Caco-2 (cell line): ENCODE measurements around the gene SAFB. TPM values are rescaled to one million over a fixed set of nuclear protein-coding genes. Genes with fewer than 3 reads are reported as not detected.

Experiments used
- BruUV-seq: library from RNA; stranded (reverse); fragments of 400-500 nt; replicated peaks from 2 replicates; lab custom pipeline; 2021; lab: Mats Ljungman, UMichigan
- CTCF ChIA-PET: fragments of 300-600 bp; sonication (Branson Sonifier 250); formaldehyde crosslinking; loops from one replicate; lab custom pipeline; 2022; ENCODE audit warnings: antibody characterized with exemption; lab: Charles Lee
- POLR2A ChIA-PET: fragments of 300-600 bp; sonication (Branson Sonifier 250); formaldehyde crosslinking; loops from one replicate; lab custom pipeline; 2022; ENCODE audit warnings: antibody characterized with exemption; lab: Charles Lee
- DNase-seq, 2 experiments: peaks; one replicate each; pipeline versions ENCODE4 v3.0.0 to v3.0.0-alpha.2; 2020 to 2022
- H3K27me3 ChIP-seq: replicated peaks from 2 replicates; pipeline ENCODE4 v1.6.0; 2011; ENCODE audit warnings: low read length; ENCODE audit not compliant: control insufficient read depth, insufficient read depth
- H3K36me3 ChIP-seq: 2 replicates; pipeline ENCODE4 v1.5.1; 2011; ENCODE audit warnings: low read length; ENCODE audit not compliant: control insufficient read depth, insufficient read depth
- H3K4me1 ChIP-seq: fragments of 250-450 bp; sonication (Bioruptor Pico); 2 replicates; pipeline ENCODE4 v1.5.1; 2020; ENCODE audit warnings: mild to moderate bottlenecking
- H3K4me3 ChIP-seq: 2 replicates; pipeline ENCODE4 v1.5.1; 2011; ENCODE audit warnings: low read depth, mild to moderate bottlenecking, control low read depth, low read length
- H3K9me3 ChIP-seq: fragments of 250-450 bp; sonication (Bioruptor Pico); 2 replicates; pipeline ENCODE4 v1.5.1; 2020; ENCODE audit warnings: mild to moderate bottlenecking, moderate library complexity
- H3K27ac Mint-ChIP-seq: one replicate; pipeline ENCODE4 v1.8.0; 2022; ENCODE audit warnings: mixed read lengths; ENCODE audit not compliant: unreplicated experiment
- H3K27me3 Mint-ChIP-seq: one replicate; pipeline ENCODE4 v1.8.0; 2022; ENCODE audit warnings: mixed read lengths; ENCODE audit not compliant: insufficient read depth, unreplicated experiment
- H3K36me3 Mint-ChIP-seq: one replicate; pipeline ENCODE4 v1.8.0; 2022; ENCODE audit warnings: mild to moderate bottlenecking, mixed read lengths; ENCODE audit not compliant: insufficient read depth, unreplicated experiment
- H3K4me1 Mint-ChIP-seq: one replicate; pipeline ENCODE4 v1.8.0; 2022; ENCODE audit warnings: low read depth, mixed read lengths; ENCODE audit not compliant: unreplicated experiment
- H3K4me3 Mint-ChIP-seq: one replicate; pipeline ENCODE4 v1.8.0; 2022; ENCODE audit warnings: mild to moderate bottlenecking, moderate library complexity, mixed read lengths; ENCODE audit not compliant: unreplicated experiment
- H3K9me3 Mint-ChIP-seq: one replicate; pipeline ENCODE4 v1.8.0; 2022; ENCODE audit warnings: mixed read lengths; ENCODE audit not compliant: unreplicated experiment
- CTCF ChIP-seq, 2 experiments: fragments of 200-600 bp in 1 of 2; IDR thresholded peaks; 1 replicate in 1 of 2; 2 replicates in 1 of 2; pipeline versions ENCODE4 v1.5.1 to v1.8.0; 2011 to 2022; ENCODE audit warnings: antibody characterized with exemption in 1 of 2, control low read depth in 1 of 2, inconsistent platforms in 1 of 2, low read depth in 1 of 2, low read length in 1 of 2, mild to moderate bottlenecking in 1 of 2, moderate library complexity in 1 of 2; ENCODE audit not compliant: insufficient read depth in 1 of 2, severe bottlenecking in 1 of 2, unreplicated experiment in 1 of 2
- intact Hi-C: fragments of 100-400 bp; cut with micrococcal nuclease; formaldehyde crosslinking; loops from one replicate; pipeline ENCODE4 v1.10.0; 2022; ENCODE audit not compliant: unreplicated experiment
- total RNA-seq: library from RNA; stranded (reverse); gene quantifications from 2 replicates; pipeline ENCODE4 v1.2.3, GENCODE V29; 2022

Gene SAFB
- total RNA-seq, 1 experiment from 2014 or later = 120 TPM

- Mint-ChIP-seq H3K4me3 (peak overlapping the region; percentile 99), H3K27me3 (no peaks in the 10 kb centered on the region), H3K4me1 (peaks cover 26% of the 10 kb centered on the region), H3K9me3 (no peaks in the 10 kb centered on the region), H3K36me3 (peaks cover 89% of the 10 kb centered on the region), H3K27ac (peak overlapping the region; percentile 100)
- BruUV-seq = no TSS peak
- Histone ChIP-seq H3K4me1 (0 out of 2 replicates have a peak, but pooled peaks cover 7% of the 10 kb centered on the region), H3K27me3 (no peaks in the 10 kb centered on the region), H3K36me3 (no peaks in the 10 kb centered on the region; the same call in 1 of the 2 replicates), H3K9me3 (no peaks in the 10 kb centered on the region), H3K4me3 (peak overlapping the region; percentile 99)
- intact Hi-C loops = no loop called here
- POLR2A ChIA-PET = no interaction called here
- TF ChIP-seq CTCF (IDR thresholded peaks at IDR 0.05; ENCODE audit: insufficient read depth in 1 of 2, low read depth in 1 of 2, low read length in 1 of 2, severe bottlenecking in 1 of 2, unreplicated experiment in 1 of 2) = no peak
- DNase-seq = no peak
- CTCF ChIA-PET = interaction anchor here (0.6 to 1.3 kb wide), 2 partner anchors 36 to 68 kb away, joined by 3 read pairs; no protein-coding TSS in a partner anchor
Measured at GRCh38 chr19:5621311-5621944, 1.5 kb upstream of the SAFB start.

GRCh38 chr19:5621945-5622464 lies 878 bp upstream of the SAFB start:
- 0 out of 2 replicates have a peak, but pooled peaks cover 7% of the 10 kb centered on the region for H3K4me1 ChIP-seq
- Mint-ChIP-seq H3K36me3 (peaks cover 88% of the 10 kb centered on the region), H3K27ac (peak overlapping the region; percentile 100), H3K4me1 (peaks cover 26% of the 10 kb centered on the region), H3K9me3 (no peaks in the 10 kb centered on the region), H3K4me3 (peak overlapping the region; percentile 99), H3K27me3 (no peaks in the 10 kb centered on the region)
- CTCF ChIA-PET = interaction anchor here (0.8 kb wide), 1 partner anchor 65 kb away, joined by 3 read pairs; no protein-coding TSS in a partner anchor
- no peak for TF ChIP-seq CTCF (IDR thresholded peaks at IDR 0.05; ENCODE audit: insufficient read depth in 1 of 2, low read depth in 1 of 2, low read length in 1 of 2, severe bottlenecking in 1 of 2, unreplicated experiment in 1 of 2)
- peak in 1 of 2 experiments; percentile 15 for DNase-seq
- no peaks in the 10 kb centered on the region for H3K9me3 ChIP-seq
- POLR2A ChIA-PET = interaction anchor here (0.6 to 1.2 kb wide), 7 partner anchors 16 to 283 kb away, joined by 3 to 9 read pairs (median 4); partner anchors contain the start of genes RPL36 and VMAC
- intact Hi-C loops = no loop called here
- no peaks in the 10 kb centered on the region for H3K27me3 ChIP-seq
- peak overlapping the region; percentile 99 for H3K4me3 ChIP-seq
- peaks cover 3% of the 10 kb centered on the region for H3K36me3 ChIP-seq
- no TSS peak for BruUV-seq

- CTCF ChIA-PET = interaction anchor here (0.6 to 1.3 kb wide), 2 partner anchors 16 to 66 kb away, joined by 3 to 9 read pairs; no protein-coding TSS in a partner anchor
Measured at GRCh38 chr19:5623397-5624017, 624 bp downstream of the SAFB start.

More at GRCh38 chr19:5623397-5624017, 624 bp downstream of the SAFB start:
- no peak for DNase-seq
- Mint-ChIP-seq H3K27me3 (no peaks in the 10 kb centered on the region), H3K27ac (peak overlapping the region; percentile 100), H3K36me3 (peaks cover 90% of the 10 kb centered on the region), H3K4me1 (peaks cover 31% of the 10 kb centered on the region), H3K4me3 (peak overlapping the region; percentile 99), H3K9me3 (no peaks in the 10 kb centered on the region)
- peaks cover 5% of the 10 kb centered on the region for H3K36me3 ChIP-seq
- POLR2A ChIA-PET = interaction anchor here (0.5 to 1.2 kb wide), 6 partner anchors 14 to 1557 kb away, joined by 3 to 9 read pairs (median 4); partner anchors contain the start of gene RPL36
- H3K9me3 ChIP-seq = no peaks in the 10 kb centered on the region
- H3K4me1 ChIP-seq = 0 out of 2 replicates have a peak, but pooled peaks cover 7% of the 10 kb centered on the region
- BruUV-seq = no TSS peak
- TF ChIP-seq CTCF (IDR thresholded peaks at IDR 0.05; ENCODE audit: insufficient read depth in 1 of 2, low read depth in 1 of 2, low read length in 1 of 2, severe bottlenecking in 1 of 2, unreplicated experiment in 1 of 2) = no peak
- H3K4me3 ChIP-seq = peak overlapping the region; percentile 99
- intact Hi-C loops = no loop called here
- H3K27me3 ChIP-seq = no peaks in the 10 kb centered on the region
